AG04450 (cell line): ENCODE results near the gene CTNNB1. TPM values are rescaled to one million over a fixed set of nuclear protein-coding genes. Genes with fewer than 3 reads are reported as not detected.

Experiments
- CTCF ChIA-PET: fragments of 300-600, 350-600 bp; formaldehyde crosslinking; extraction: SDS; loops from one replicate; lab custom pipeline; 2022; ENCODE audit warnings: antibody characterized with exemption, inconsistent platforms; lab: Charles Lee
- POLR2A ChIA-PET: fragments of 350-600 bp; formaldehyde crosslinking; extraction: SDS; loops from one replicate; lab custom pipeline; 2021; ENCODE audit warnings: antibody characterized with exemption, inconsistent platforms; lab: Yijun Ruan, JAX
- DNase-seq: peaks from one replicate; pipeline ENCODE4 v3.0.0-alpha.2; 2011; ENCODE audit warnings: low read depth, low spot score
- H3K27ac ChIP-seq: one replicate; pipeline ENCODE4 v1.5.1; 2012; ENCODE audit warnings: low read depth, low read length, control low read depth
- H3K27me3 ChIP-seq: one replicate; pipeline ENCODE4 v1.6.0; 2012; ENCODE audit warnings: low read length; ENCODE audit not compliant: control insufficient read depth, insufficient read depth
- H3K4me3 ChIP-seq: 2 replicates; pipeline ENCODE4 v1.5.1; 2011; ENCODE audit warnings: mild to moderate bottlenecking, low read depth, low read length, control low read depth
- H3K9me3 ChIP-seq: 2 replicates; pipeline ENCODE4 v1.5.1; 2012; ENCODE audit warnings: low read length; ENCODE audit not compliant: control insufficient read depth, insufficient read depth
- CTCF ChIP-seq: IDR thresholded peaks from 2 replicates; pipeline ENCODE4 v1.5.1; 2011; ENCODE audit warnings: low read depth, low read length, control low read depth, inconsistent platforms
- polyA plus RNA-seq: library from polyadenylated mRNA; depleted of rRNA; stranded (reverse); fragments of >200 nt; gene quantifications from 2 replicates; pipeline ENCODE4 v1.2.3, GENCODE V29; 2011

The CTNNB1 gene
- polyA plus RNA-seq, 1 experiment, result 352 TPM

- Histone ChIP-seq H3K9me3 (peaks cover 2% of the 10 kb centered on the region; the same call in 1 of the 2 replicates), H3K27me3 (no peaks in the 10 kb centered on the region), H3K27ac (peak overlapping the region; percentile 41), H3K4me3 (peak overlapping the region; percentile 94)
- DNase-seq, result no peak
- TF ChIP-seq CTCF, result no peak
- ChIA-PET CTCF (no interaction called here), POLR2A (interaction anchor here (0.6 to 1.3 kb wide), 2 partner anchors 13 to 74 kb away, joined by 3 to 4 read pairs; no protein-coding TSS in a partner anchor)
Measured at GRCh38 chr3:41200669-41201021, 1.3 kb downstream of the CTNNB1 start.

- no peak overlapping the region for H3K27ac ChIP-seq
- no peak for TF ChIP-seq CTCF
- POLR2A ChIA-PET, result interaction anchor here (0.7 kb wide), 1 partner anchor 669 kb away, joined by 10 read pairs; no protein-coding TSS in a partner anchor
- H3K4me3 ChIP-seq, result peak overlapping the region; percentile 94
- H3K27me3 ChIP-seq, result no peaks in the 10 kb centered on the region
- no peak for DNase-seq
- peaks cover 2% of the 10 kb centered on the region; the same call in 1 of the 2 replicates for H3K9me3 ChIP-seq
- CTCF ChIA-PET, result interaction anchor here (0.6 to 2.3 kb wide), 10 partner anchors 10 to 696 kb away, joined by 3 to 11 read pairs (median 4); partner anchors contain the start of gene ZNF620
Measured at GRCh38 chr3:41202075-41202833, 2.9 kb downstream of the CTNNB1 start.

- DNase-seq, result no peak
- H3K4me3 ChIP-seq, result peak overlapping the region; percentile 11; the same call in 1 of the 2 replicates
- H3K9me3 ChIP-seq, result peaks cover 2% of the 10 kb centered on the region; the same call in 1 of the 2 replicates
- TF ChIP-seq CTCF, result peak; percentile 45
- POLR2A ChIA-PET, result interaction anchor here (0.7 kb wide), 1 partner anchor 668 kb away, joined by 10 read pairs; no protein-coding TSS in a partner anchor
- no peaks in the 10 kb centered on the region for H3K27me3 ChIP-seq
- no peak overlapping the region for H3K27ac ChIP-seq
- CTCF ChIA-PET, result interaction anchor here (0.6 to 2.3 kb wide), 11 partner anchors 11 to 874 kb away, joined by 3 to 11 read pairs (median 4); partner anchors contain the start of gene ZNF620
Measured at GRCh38 chr3:41202834-41203345, 3.6 kb downstream of the CTNNB1 start.

- ChIA-PET CTCF (interaction anchor here (0.7 to 2.3 kb wide), 3 partner anchors 15 to 523 kb away, joined by 3 to 11 read pairs (median 3); no protein-coding TSS in a partner anchor), POLR2A (no interaction called here)
- DNase-seq, result no peak
- Histone ChIP-seq H3K4me3 (no peak overlapping the region), H3K27ac (no peak overlapping the region), H3K27me3 (no peaks in the 10 kb centered on the region), H3K9me3 (peaks cover 2% of the 10 kb centered on the region; the same call in 1 of the 2 replicates)
- no peak for TF ChIP-seq CTCF
Measured at GRCh38 chr3:41204369-41204768, 5.1 kb downstream of the CTNNB1 start.
